ENCODE data around the gene APCDD1L.
A peak's percentile ranks its signal among the peaks of the same experiment; 100 is the strongest.

Gene APCDD1L

DNA sequence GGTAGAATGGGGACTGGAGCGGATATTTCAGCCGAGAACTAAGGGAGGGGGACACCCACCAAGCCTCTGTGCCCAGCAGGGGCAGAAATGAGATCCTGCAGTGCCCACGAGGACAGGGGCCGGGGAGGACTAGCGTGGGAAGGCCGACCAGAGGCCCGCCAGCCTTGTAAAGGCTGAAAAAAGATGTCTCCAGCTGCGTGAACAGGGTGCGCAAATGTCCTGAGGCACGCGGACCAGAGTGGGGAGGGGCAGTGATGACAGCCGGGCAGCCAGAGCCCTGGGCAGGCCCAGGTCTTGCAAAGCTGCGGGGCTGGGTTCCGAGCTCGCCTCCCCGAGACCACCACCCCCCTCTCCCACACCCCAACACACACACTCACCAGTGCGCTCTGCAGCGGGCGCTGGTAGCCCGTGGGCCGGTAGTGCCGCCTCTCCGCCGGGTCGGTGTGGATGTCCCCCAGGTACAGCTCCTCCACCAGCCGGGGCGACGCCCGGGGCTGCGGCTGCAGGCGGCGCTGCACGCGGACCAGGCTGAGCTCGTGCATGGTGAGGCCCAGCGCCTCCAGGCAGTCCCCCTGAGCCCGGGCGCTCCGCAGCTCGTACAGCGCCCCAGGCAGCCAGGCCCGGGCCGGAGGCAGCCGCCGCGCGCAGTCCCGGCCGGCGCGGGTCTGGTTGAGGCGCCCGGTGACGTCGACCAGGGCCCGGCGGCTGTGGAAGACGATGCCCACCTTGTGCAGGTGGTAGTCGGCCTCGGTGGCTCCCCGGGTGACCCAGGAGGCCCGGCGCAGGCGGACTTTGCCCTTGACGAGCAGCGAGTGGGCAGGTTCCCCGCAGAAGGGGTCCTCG lies 48.2 kb downstream of the APCDD1L start:
- DNase-seq (ENCODE audit: low read depth in 2 of 2) = no peak

DNA sequence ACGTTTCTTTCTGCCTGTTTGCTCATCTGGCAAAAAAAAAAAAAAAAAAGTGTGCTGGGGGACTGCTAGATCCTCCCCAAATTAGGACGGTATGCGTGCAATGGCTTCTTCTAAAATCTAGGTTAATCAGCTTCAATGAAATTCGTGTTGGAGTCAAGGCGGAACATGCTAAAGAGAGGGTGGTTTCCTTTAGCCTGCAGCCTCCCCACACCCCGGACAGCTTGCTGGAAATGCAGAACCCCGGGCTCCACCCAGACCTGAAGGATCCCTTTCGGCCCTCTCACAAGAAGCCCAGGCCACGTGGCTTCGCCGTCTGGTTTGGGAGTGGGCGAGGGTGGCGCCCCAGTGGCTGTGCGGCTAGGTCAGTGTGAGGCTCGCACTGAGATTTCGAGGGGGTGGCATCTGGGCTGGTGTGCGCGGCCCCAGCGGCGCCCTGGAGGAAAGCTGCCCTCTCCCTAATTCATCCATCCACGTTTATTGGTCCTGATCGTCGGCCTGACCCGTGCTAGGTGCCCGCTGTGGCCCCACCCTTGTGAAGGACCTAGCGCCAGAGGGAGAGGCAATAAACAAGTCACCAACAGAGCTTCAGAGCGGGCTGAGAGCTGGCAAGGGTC lies 49.0 kb downstream of the APCDD1L start:
- no peak for DNase-seq (ENCODE audit: low read depth in 2 of 2)

DNA sequence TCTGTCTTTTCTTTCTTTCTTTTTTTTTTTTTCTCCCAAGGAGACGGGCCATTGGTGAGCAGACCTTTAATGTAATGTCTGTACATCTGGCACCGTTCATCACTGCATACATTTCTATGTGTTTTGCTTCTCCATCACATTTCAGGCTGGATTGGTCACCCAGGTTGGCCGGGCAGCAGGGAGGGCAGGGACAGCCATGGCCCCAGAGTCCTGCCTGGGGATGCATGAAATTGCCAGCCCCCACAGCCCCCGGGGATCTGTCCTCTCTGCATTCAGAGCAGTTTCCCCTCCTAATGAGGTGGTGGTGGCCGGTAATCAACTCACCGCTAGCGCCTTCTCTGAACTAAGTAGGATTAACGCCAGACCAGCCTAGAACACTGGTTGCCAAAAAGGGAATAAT lies 50.4 kb downstream of the APCDD1L start:
- DNase-seq (ENCODE audit: low read depth in 2 of 2) = no peak

DNA sequence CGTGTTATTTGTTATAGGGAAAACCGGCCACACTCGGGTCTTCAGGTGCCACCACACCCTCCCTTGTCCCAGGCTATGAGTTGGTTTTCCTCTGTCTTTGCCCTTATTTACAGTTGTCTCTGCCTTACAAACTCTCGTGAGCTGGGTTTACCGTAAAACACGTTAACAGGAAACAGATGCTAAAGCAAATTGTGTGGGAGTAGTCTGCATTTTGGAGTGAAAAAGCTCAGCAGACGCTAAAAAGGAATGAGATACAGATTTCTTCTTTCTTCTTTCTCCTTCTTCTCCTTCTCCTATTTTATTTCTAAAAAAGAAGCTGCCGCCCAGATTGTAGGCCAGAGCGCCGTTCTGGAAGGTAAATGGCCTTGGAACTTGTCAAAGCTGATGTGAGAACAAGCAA lies 51.9 kb downstream of the APCDD1L start:
- no peak for DNase-seq (ENCODE audit: low read depth in 2 of 2)

DNA sequence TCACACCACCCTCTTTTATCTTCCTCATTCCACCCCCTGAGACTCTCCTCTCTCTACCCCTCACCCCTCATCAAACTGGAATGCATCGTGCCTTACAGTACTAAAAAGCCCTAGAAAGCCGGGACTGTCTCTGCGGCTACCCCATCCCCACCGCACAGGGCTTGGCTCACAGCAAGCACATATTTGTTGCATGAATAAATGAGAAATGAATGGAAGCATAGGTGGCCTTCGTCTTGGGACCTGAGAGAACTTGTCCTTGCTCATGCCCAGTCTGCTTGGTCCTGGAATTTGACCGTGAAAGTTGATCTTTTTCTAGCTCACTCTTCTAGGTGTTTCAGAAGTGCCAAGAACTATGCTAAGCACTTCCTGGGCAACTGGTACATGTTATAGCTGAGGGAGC lies 53.3 kb downstream of the APCDD1L start:
- no peak for DNase-seq (ENCODE audit: low read depth in 2 of 2)

DNA sequence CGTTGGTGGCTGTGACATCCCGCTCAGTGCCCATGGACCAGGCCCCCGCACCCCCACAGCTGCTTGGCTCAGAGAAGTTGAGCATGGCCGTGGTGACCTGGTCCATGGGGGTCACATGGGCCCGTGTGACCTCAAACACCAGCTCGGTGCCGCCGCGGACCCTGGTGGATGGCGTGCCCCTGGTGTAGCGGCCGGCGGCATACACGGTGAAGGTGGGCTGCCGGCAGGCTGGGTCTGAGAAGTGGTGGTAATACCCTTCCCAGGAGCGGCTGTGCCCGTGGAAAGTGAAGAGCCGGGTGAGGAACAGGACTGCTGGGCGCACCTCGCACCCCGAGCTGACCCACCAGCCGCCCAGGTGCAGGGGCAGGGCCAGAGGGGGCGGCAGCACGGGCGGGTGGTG lies 54.1 kb downstream of the APCDD1L start:
- DNase-seq (ENCODE audit: low read depth in 2 of 2) = no peak

DNA sequence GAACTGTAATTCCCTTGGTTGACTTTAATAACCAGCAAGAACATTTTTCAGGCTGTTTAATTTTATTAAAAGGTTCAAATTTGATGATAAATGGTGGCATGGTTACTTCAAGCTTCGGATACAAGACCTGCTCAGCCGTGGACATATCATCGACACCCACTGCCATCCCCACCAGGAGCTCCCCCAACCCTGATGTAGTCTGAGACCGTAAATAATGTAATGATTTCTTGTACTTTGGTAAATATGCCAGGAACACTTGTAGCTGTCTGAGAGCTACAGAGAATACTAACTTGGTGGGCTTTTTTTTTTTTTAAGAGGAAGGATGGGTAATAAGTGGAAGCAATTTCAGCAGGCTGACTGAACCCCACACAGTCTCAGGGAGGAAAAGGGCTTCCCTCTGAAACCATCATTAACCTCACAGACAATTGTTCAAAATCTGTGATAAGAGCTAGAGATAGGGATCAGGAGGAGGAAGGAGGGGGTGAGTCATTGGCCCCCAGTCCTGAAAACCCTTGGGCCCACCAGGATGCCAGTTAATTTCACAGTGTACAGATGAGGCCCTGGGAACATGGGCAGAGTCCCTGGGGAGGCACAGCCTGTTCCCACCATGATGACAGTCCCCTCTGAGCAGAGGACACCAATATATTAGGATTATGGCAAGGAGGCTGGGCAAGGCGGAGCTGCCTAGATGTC lies 56.0 kb downstream of the APCDD1L start:
- no peak for DNase-seq (ENCODE audit: low read depth in 2 of 2)

DNA sequence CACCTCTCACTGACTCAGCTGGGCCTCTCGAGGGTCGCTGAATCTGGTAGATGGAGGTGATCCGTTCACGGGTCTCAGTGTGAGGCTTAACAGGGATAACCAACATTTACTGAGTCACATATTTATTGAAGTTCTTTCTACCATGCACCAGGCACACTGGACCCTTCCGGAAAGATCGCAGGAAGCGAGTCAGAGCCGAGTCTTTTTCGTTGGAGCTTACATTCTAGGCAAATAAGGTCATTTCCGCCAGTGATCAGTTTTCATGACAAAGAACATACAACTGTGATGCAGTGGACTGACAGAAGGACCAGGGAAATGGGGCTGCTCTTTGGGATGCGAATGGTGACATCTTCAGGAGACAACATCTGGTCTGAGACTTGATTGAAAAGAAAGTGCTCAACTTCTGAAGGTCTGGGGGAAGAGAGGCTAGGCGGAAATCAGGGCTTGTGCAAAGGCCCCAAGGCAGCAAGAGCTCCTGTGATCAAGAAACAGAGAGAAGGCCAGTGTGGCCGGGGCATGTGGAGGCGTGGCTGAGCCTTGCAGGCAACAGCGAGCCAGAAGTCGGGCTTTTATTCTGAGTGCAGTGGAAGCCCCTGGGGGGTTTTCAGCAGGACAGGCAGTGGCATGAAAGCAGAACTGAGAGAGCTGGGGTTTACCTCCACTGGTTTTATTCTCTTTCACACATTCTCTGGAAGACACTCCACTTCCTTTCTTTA lies 56.7 kb downstream of the APCDD1L start:
- no peak for DNase-seq (ENCODE audit: low read depth in 2 of 2)

DNA sequence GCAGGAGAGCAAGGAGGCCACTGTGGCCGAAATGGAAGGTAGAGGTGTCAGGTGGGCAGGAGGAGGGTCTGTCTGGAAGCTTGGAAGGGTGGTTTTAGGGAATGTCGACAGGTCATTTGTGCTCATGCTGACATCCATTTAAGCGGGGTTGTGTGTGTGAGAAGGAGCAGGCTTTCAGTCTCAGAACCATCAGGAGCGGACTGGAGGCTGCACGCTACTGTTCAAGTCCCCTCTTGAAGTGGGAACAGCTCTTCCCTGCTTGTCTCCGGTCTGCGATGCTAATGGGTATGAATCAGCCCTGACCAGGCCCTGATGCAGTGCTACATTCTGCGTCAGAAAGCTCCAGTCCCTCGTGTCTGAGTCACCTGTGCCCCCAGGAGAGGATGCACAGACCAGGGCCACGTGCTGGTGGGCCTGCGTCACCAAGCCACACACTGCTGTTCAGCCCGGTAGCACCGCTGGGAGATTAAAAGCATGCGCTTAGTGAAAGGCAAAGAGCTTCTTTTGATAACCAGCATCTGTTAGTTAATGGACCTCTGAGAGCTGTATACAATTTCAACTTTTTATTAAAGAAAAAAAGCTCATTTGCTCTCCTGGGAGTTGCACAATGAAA lies 58.0 kb downstream of the APCDD1L start:
- DNase-seq (ENCODE audit: low read depth in 2 of 2) = peak; percentile 48 to 58

DNA sequence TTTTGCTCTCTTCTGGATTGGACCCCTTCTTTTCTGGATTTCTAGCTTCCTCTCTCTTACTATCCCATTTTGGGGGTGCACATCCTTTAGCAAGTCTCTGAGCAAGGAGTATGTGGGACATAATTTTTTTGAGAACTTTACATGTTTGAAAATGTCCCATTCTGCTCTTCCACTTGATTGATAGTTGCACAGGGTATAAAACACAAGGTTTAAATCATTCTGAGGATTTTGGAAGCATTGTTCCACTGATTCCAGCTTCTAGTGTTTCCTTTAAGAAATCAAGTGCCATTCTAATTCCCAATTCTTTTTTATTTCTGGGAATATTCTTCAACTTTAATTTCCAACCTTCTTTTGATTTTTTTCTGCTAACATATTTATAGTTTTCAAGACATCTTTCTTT lies 60.7 kb downstream of the APCDD1L start:
- DNase-seq (ENCODE audit: low read depth in 2 of 2) = no peak

DNA sequence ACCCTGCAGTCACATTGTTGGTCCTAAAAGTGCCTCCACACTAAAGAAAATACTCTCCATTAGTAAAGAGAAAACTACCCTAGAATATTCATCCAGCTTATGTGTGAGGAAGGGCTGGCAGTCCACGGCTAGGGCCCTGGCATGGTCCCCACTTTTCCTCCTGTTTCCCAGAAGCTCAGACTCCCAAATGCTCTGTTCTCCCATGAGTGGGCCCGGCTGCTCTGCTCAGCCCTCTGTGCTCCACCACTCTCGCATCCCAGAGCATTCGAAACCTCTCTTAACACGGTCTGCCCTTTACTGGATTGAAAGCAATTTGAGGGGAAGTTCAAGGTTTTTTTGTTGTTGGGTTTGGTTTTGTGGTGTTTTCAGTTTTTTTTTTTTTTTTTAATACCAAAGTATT lies 61.8 kb downstream of the APCDD1L start:
- no peak for DNase-seq (ENCODE audit: low read depth in 2 of 2)

DNA sequence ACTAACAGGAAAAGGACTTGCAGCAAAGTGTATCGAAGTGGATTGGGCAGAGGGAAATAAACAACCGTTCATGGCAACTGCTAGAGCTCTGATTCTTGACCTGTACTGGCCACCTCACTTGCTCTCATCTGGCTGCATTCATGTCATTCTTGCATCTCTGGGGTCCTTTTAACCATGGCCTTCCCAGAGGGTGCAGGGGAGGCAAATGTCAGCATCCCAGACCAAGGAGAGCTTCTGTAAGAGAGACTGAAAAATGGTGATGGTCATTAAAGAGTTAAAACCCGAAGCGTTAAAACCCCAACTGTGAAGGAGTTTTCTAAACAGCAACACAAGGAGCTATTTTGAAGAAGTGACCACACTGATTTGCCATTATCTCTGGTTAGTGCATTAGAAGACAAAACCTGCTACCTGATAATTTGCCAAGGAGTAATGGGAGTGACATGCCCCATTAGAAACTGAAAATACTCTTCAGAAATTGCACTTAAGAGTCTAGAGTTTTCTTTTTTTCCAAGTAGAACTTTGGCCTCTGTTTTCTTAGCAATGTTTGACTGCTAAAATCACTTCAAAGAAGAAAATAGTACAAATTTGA lies 62.4 kb downstream of the APCDD1L start:
- DNase-seq (ENCODE audit: low read depth in 2 of 2) = no peak

DNA sequence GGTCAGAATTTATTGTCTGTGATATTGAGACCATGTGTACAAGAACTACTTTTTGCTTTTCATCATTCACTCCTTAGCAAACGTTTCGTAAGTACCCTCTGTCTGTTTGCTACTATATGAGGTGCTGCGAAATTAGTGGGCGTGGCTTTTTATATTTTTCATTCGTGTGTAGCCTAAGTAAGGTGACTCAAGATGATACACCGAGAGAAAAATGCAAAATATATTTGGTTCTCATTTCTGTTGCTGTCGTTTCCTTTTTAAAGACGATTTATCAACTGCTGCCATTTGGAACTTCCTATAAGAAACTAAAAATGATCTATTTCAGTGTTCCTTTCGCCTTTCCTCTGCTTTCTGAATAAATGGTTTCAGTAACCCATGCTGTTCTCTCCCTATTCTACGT lies 64.9 kb downstream of the APCDD1L start:
- DNase-seq (ENCODE audit: low read depth in 2 of 2) = peak in 1 of 2 experiments; percentile 22

DNA sequence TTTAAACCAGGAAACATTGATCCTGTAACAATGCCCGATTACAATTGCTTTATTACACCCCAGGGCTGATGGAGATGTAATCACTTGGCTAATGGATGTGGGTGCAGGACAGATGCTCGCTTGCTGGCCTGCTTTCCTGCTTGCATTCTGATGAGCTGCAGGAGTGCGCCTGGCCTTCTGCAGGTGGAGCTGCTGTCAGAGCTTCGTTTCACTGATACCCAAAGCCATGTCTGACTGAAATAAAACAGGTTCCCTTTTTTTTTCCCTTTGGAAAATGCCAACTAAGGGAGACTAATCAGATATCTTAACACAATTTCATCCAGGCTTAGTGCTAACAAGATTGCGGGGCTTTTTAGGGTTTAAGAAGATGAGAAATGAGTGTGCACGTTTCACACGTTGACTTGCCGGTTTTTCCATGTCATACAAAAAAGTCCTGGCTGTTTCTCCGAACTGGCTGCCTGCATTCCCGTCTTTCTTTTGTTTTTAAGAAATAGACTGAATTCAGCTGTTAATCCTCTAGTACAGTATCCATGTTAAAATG lies 65.4 kb downstream of the APCDD1L start:
- no peak for DNase-seq (ENCODE audit: low read depth in 2 of 2)

DNA sequence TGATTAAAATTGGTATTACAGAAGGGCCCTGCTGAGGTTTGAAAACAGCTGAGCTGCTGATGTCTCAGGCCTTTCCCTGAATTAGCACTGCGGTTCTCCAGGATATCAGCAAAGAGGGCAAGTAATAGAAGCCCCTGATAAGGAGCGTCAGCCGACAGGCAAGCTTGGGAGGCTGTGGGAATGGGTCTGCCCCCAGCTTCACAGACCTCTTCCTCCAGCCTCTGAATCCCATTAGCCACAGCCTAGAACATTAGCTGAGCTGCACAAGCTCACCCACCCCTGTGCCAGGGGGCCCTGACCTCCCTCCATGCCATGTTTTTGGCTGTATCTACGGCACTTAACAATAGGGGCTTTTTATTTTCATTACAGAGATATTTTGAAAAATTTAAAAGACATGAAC lies 66.2 kb downstream of the APCDD1L start:
- no peak for DNase-seq (ENCODE audit: low read depth in 2 of 2)

DNA sequence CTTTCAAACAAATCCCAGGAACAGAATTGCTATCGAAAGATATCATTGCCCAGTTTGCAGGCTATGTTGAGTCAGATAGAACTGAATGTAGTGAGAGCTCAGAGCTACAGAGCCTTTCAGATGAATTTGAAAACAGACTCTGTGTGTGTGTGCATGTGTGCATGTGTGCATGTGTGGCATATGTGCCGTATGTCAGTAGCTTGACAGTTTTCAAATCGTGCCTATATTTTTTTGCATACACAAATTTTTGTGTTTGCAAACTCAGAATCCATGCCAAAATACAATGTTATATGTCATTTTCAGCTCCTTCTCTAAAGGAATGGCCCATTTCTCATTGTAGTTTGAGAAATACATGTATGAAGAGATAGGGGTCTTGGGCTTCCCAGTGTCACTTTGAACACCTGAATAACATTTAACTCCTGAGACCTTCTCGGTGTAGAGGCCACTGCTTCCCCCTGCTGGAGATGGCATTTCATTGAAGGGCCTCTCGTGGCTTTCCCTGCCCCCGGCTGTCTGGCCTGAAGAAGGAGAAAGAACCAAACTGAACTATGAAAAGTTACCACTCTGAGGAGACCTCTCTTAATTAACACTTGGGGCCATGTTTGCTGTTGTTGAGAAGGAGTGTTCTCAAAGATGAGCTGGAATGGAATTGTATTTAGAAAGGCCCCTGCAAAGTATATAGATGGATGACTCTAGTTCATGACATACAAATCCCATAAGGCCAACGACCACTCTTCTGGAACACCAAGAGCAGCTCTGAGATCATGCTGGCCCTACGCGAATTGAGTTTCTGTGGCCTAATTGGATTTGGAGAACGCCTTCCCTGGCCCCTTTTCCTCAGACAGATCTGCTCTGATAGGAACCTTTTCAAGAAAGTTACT lies 67.4 kb downstream of the APCDD1L start:
- DNase-seq (ENCODE audit: low read depth in 2 of 2) = no peak

DNA sequence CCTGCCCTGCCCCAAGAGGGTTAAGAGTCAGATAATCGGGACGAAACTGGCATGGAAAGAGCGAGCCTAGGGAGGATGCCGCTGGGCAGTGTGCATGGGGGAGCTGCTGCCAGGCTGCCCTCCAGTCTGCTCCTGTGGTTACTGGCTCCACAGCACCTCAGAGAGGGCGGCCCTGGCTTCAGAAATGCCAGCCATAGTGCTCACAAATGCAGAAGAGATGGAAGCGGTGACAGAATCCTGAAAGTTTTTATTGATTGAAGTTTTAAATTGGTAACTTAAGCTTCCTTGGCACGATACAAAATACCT lies 68.3 kb downstream of the APCDD1L start:
- no peak for DNase-seq (ENCODE audit: low read depth in 2 of 2)

DNA sequence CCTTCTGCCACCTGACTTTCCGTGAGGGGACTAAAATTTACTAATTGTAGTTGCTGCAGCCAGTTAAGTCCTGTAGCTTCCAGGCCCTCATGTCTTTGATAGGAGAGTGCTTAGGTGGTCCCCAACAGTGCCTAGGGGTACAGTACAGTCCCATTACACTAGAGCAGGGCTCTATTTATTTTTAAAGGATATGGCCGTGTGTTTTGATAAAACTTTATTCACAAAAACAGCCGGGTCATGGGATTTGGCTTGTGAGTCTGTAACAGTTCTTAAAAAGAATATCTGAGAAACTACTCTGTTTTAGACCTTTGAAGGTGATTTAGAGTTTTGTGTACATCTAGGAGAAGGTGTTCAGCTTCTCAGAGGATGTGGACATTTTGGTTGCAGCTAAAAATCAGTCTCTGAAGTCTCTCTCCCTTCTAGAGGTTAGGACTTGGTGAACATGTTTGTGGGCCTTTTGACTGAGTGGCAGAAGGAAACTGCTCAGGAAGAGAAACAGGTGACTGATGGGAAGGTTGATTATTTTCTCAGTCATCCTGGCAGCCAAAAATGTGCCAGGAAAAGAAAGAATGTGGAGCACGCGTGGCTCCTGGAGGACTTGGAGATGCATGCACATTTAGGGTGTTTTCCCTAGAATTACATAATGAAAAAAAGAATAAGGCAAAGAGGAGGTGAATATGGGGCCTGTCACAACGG lies 68.8 kb downstream of the APCDD1L start:
- DNase-seq (ENCODE audit: low read depth in 2 of 2) = no peak

DNA sequence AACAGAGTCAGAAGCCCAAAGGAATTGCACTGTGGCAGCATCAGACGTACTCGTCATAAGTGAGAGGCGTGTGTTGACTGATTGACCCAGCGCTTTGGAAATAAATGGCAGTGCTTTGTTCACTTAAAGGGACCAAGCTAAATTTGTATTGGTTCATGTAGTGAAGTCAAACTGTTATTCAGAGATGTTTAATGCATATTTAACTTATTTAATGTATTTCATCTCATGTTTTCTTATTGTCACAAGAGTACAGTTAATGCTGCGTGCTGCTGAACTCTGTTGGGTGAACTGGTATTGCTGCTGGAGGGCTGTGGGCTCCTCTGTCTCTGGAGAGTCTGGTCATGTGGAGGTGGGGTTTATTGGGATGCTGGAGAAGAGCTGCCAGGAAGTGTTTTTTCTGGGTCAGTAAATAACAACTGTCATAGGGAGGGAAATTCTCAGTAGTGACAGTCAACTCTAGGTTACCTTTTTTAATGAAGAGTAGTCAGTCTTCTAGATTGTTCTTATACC lies 70.4 kb downstream of the APCDD1L start:
- DNase-seq (ENCODE audit: low read depth in 2 of 2) = no peak

DNA sequence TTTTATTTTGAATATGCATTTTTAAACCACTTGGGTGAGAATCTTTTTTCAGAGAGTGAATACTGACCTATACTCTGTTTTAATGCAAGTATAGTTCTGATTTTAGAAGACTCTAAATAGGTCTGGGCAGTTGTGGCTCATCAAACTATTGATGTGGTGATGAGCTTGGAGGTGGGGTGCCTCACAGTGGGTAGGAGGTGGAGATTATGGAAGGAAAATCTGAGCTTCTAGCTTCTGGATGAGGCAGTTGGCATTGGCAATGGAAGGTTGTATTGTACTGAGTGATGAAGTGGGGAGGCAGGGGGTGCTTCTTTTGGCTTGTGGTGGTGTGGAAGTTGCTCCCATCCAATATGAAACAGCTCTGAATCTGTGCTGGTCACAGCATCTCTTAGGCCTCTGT lies 73.5 kb downstream of the APCDD1L start:
- DNase-seq (ENCODE audit: low read depth in 2 of 2) = no peak
